GM12874 (cell line): ENCODE measurements around the gene ACSF2.

Experiments
- CTCF ChIP-seq: IDR thresholded peaks from 2 replicates; pipeline ENCODE4 v1.5.1; 2011; ENCODE audit warnings: low read depth, mild to moderate bottlenecking, control low read depth, low read length, moderate library complexity; ENCODE audit not compliant: insufficient read depth

ACSF2 gene

GRCh38 chr17:50386510-50386909 is 39.5 kb upstream of the ACSF2 start:
- TF ChIP-seq CTCF = no peak

- no peak for TF ChIP-seq CTCF
Measured at GRCh38 chr17:50388728-50389127, 37.3 kb upstream of the ACSF2 start.

- no peak for TF ChIP-seq CTCF
Measured at GRCh38 chr17:50389534-50389933, 36.5 kb upstream of the ACSF2 start.

- no peak for TF ChIP-seq CTCF
Measured at GRCh38 chr17:50392621-50393020, 33.4 kb upstream of the ACSF2 start.

GRCh38 chr17:50393700-50394099 is 32.3 kb upstream of the ACSF2 start:
- TF ChIP-seq CTCF = no peak

GRCh38 chr17:50394711-50395110 is 31.3 kb upstream of the ACSF2 start:
- no peak for TF ChIP-seq CTCF

- no peak for TF ChIP-seq CTCF
Measured at GRCh38 chr17:50396261-50397110, 29.5 kb upstream of the ACSF2 start.
